ENCODE results near the gene C16orf96. TPM values are rescaled to one million over a fixed set of nuclear protein-coding genes. Genes with fewer than 3 reads are reported as not detected.
A peak's percentile ranks its signal among the peaks of the same experiment; 100 is the strongest.

The C16orf96 gene
- total RNA-seq, 3 donors from 2014 or later = not detected

GRCh38 chr16:4617880-4618279, 61.7 kb downstream of the C16orf96 start:
- no peak for TF ChIP-seq CTCF (IDR thresholded peaks at IDR 0.05)
- H3K36me3 ChIP-seq (ENCODE audit: low read depth) = no peaks in the 10 kb centered on the region
- intact Hi-C loops (cut with DNase I, micrococcal nuclease) = no loop called here
- peaks cover 21% of the 10 kb centered on the region for H3K4me1 ChIP-seq (ENCODE audit: low read depth)
- ATAC-seq = no peak
- no peaks in the 10 kb centered on the region for H3K9me3 ChIP-seq
- peak in 1 of 3 donors; percentile 19 for DNase-seq
- no peak overlapping the region for H3K4me3 ChIP-seq

GRCh38 chr16:4618645-4619418, 62.7 kb downstream of the C16orf96 start:
- ATAC-seq (no peak), DNase-seq (no peak)
- TF ChIP-seq CTCF (IDR thresholded peaks at IDR 0.05) = no peak
- no peaks in the 10 kb centered on the region for H3K36me3 ChIP-seq (ENCODE audit: low read depth)
- H3K4me1 ChIP-seq (ENCODE audit: low read depth) = peaks cover 11% of the 10 kb centered on the region
- no peaks in the 10 kb centered on the region for H3K9me3 ChIP-seq
- no peak overlapping the region for H3K4me3 ChIP-seq
- intact Hi-C loops (cut with DNase I, micrococcal nuclease) = no loop called here

- Histone ChIP-seq H3K4me3 (no peak overlapping the region), H3K36me3 (ENCODE audit: low read depth) (no peaks in the 10 kb centered on the region)
- intact Hi-C loops (cut with DNase I, micrococcal nuclease) = no loop called here
Observed at GRCh38 chr16:4623593-4623992, 67.5 kb downstream of the C16orf96 start.

GRCh38 chr16:4624015-4624826, 68.1 kb downstream of the C16orf96 start, which contains the start of gene MGRN1:
TSS of gene MGRN1 (plus strand) at chr16:4624826. CDS start at chr16:4624961, 135 bp downstream.
- TF ChIP-seq CTCF (IDR thresholded peaks at IDR 0.05) = peak; percentile 94
- peak within 1 kb of the TSS; percentile 87 for H3K4me3 ChIP-seq
- intact Hi-C loops (cut with DNase I, micrococcal nuclease) = no loop called here
- H3K36me3 ChIP-seq (ENCODE audit: low read depth) = no peaks in the 10 kb centered on the region
- peak; percentile 96 for ATAC-seq
- peaks cover 13% of the 10 kb centered on the region for H3K4me1 ChIP-seq (ENCODE audit: low read depth)
- no peaks in the 10 kb centered on the region for H3K9me3 ChIP-seq
- peak; percentile 93 to 96 (median 95) for DNase-seq

More at GRCh38 chr16:4623593-4623992, 67.5 kb downstream of the C16orf96 start:
- no peak for DNase-seq
- peaks cover 13% of the 10 kb centered on the region for H3K4me1 ChIP-seq (ENCODE audit: low read depth)
- ATAC-seq = no peak
- TF ChIP-seq CTCF (IDR thresholded peaks at IDR 0.05) = no peak
- no peaks in the 10 kb centered on the region for H3K9me3 ChIP-seq

- H3K4me1 ChIP-seq (ENCODE audit: low read depth) = peaks cover 13% of the 10 kb centered on the region
- peak; percentile 81 to 86 (median 82) for DNase-seq
- H3K36me3 ChIP-seq (ENCODE audit: low read depth) = no peaks in the 10 kb centered on the region
- intact Hi-C loops (cut with DNase I, micrococcal nuclease) = no loop called here
- peak overlapping the region; percentile 87 for H3K4me3 ChIP-seq
- peak; percentile 52 for ATAC-seq
- no peak for TF ChIP-seq CTCF (IDR thresholded peaks at IDR 0.05)
- H3K9me3 ChIP-seq = no peaks in the 10 kb centered on the region
Observed at GRCh38 chr16:4624827-4625559, 68.9 kb downstream of the C16orf96 start.
